HepG2 (cell line): ENCODE measurements around the gene SORBS2.

Source experiments
- HDAC6 ChIP-seq: fragments of 200-600 bp; sonication (generic); IDR thresholded peaks from 2 replicates; pipeline ENCODE4 v1.7.0; 2017; ENCODE audit warnings: mild to moderate bottlenecking, antibody characterized with exemption, low read length, low read depth
- NR3C1 ChIP-seq: sonication (generic); formaldehyde crosslinking; IDR thresholded peaks from 2 replicates; pipeline ENCODE4 v1.4.0; 2020; ENCODE audit warnings: missing genetic modification reagents
- SP1 ChIP-seq, 2 experiments: fragments of 450-650 bp in 1 of 2; sonication (generic) in 1 of 2; formaldehyde crosslinking in 1 of 2; IDR thresholded peaks; 2 replicates each; pipeline versions ENCODE4 v1.4.0 to v1.6.1; 2016 to 2020; ENCODE audit warnings: missing genetic modification reagents in 1 of 2
- STAG1 ChIP-seq: sonication (generic); formaldehyde crosslinking; IDR thresholded peaks from 2 replicates; pipeline ENCODE4 v1.4.0; 2020; ENCODE audit warnings: missing genetic modification reagents
- ZMAT3 ChIP-seq: sonication (generic); formaldehyde crosslinking; conservative IDR thresholded peaks from 2 replicates; pipeline ENCODE4 v1.7.0; 2021; ENCODE audit warnings: missing genetic modification reagents

GRCh38 chr4:185679523-185679922, 132.5 kb downstream of the SORBS2 start:
- TF ChIP-seq ZMAT3, result no peak
- no peak for TF ChIP-seq STAG1
- TF ChIP-seq NR3C1, result no peak
- no peak for TF ChIP-seq SP1 (IDR thresholded peaks at IDR 0.05)
- no peak for TF ChIP-seq SP1 (CRISPR knock-in tag; IDR thresholded peaks at IDR 0.05)
- no peak for TF ChIP-seq HDAC6
